GM23338 (cell line): ENCODE data around the gene ANAPC4. TPM values are rescaled to one million over a fixed set of nuclear protein-coding genes. Genes with fewer than 3 reads are reported as not detected.

Experiments used
- ATAC-seq: fragments of 200-7000 bp; cut with Tn5 transposase; 3 replicates; pipeline ENCODE4 v1.9.1; 2020
- DNase-seq: peaks from one replicate; pipeline ENCODE4 v3.0.0-alpha.2; 2015; ENCODE audit warnings: low spot score
- H2AFZ ChIP-seq: fragments of 200-600 bp; sonication (generic); 2 replicates; pipeline ENCODE4 v1.8.0; 2016; ENCODE audit warnings: antibody characterized with exemption, mild to moderate bottlenecking, moderate library complexity
- H3F3A ChIP-seq: fragments of 200-600 bp; sonication (generic); replicated peaks from 2 replicates; pipeline ENCODE4 v1.8.0; 2017; ENCODE audit warnings: antibody characterized with exemption, mixed run types, low read depth
- H3K27ac ChIP-seq: fragments of 200-600 bp; sonication (generic); 2 replicates; pipeline ENCODE4 v1.6.1; 2016; ENCODE audit warnings: low read depth
- H3K27me3 ChIP-seq: fragments of 200-600 bp; sonication (generic); 2 replicates; pipeline ENCODE4 v1.8.0; 2016; ENCODE audit warnings: mild to moderate bottlenecking, mixed run types, moderate library complexity; ENCODE audit not compliant: insufficient read depth
- H3K36me3 ChIP-seq: fragments of 200-600 bp; sonication (generic); 2 replicates; pipeline ENCODE4 v1.8.0; 2016; ENCODE audit warnings: mild to moderate bottlenecking; ENCODE audit not compliant: insufficient read depth
- H3K4me1 ChIP-seq: fragments of 200-600 bp; sonication (generic); 2 replicates; pipeline ENCODE4 v1.8.0; 2016; ENCODE audit warnings: mild to moderate bottlenecking, moderate library complexity; ENCODE audit not compliant: insufficient read depth
- H3K4me2 ChIP-seq: fragments of 200-600 bp; sonication (generic); 2 replicates; pipeline ENCODE4 v1.7.1; 2017; ENCODE audit warnings: mixed run types
- H3K4me3 ChIP-seq: fragments of 200-600 bp; sonication (generic); 2 replicates; pipeline ENCODE4 v1.6.1; 2016; ENCODE audit warnings: mixed run types
- H3K79me2 ChIP-seq: fragments of 200-600 bp; sonication (generic); replicated peaks from 2 replicates; pipeline ENCODE4 v1.8.0; 2017; ENCODE audit warnings: mild to moderate bottlenecking; ENCODE audit not compliant: insufficient read depth
- H3K9me2 ChIP-seq: fragments of 200-600 bp; sonication (generic); 2 replicates; pipeline ENCODE4 v1.8.0; 2017; ENCODE audit not compliant: insufficient read depth
- H4K20me1 ChIP-seq: fragments of 200-600 bp; sonication (generic); replicated peaks from 2 replicates; pipeline ENCODE4 v1.8.0; 2017; ENCODE audit warnings: mild to moderate bottlenecking; ENCODE audit not compliant: insufficient read depth
- H3K27ac Mint-ChIP-seq: 2 replicates; pipeline ENCODE4 v1.8.0; 2020; ENCODE audit warnings: inconsistent platforms, mild to moderate bottlenecking, moderate library complexity, mixed read lengths
- H3K27me3 Mint-ChIP-seq: 3 replicates; pipeline ENCODE4 v1.8.0; 2022; ENCODE audit warnings: low read depth, mild to moderate bottlenecking, moderate library complexity, mixed read lengths, inconsistent platforms; ENCODE audit not compliant: insufficient read depth, poor library complexity
- H3K36me3 Mint-ChIP-seq: 3 replicates; pipeline ENCODE4 v1.8.0; 2021; ENCODE audit warnings: low read depth, mild to moderate bottlenecking, inconsistent platforms, moderate library complexity, mixed read lengths
- H3K4me1 Mint-ChIP-seq: 3 replicates; pipeline ENCODE4 v1.8.0; 2020; ENCODE audit warnings: mild to moderate bottlenecking, inconsistent platforms, mixed read lengths
- H3K4me3 Mint-ChIP-seq: 3 replicates; pipeline ENCODE4 v1.8.0; 2021; ENCODE audit warnings: moderate library complexity, mild to moderate bottlenecking, inconsistent platforms, mixed read lengths
- H3K9me3 Mint-ChIP-seq: 3 replicates; pipeline ENCODE4 v1.8.0; 2020; ENCODE audit warnings: moderate library complexity, mild to moderate bottlenecking, inconsistent platforms, mixed read lengths
- CREB1 ChIP-seq: fragments of 250-450 bp; sonication (Bioruptor Pico); IDR thresholded peaks from 2 replicates; pipeline ENCODE4 v1.5.0; 2020; ENCODE audit warnings: low read depth, mild to moderate bottlenecking, moderate library complexity
- EZH2 ChIP-seq: fragments of 200-600 bp; sonication (generic); IDR thresholded peaks from one replicate; pipeline ENCODE4 v1.8.0; 2017; ENCODE audit warnings: antibody characterized with exemption, mild to moderate bottlenecking, low read depth; ENCODE audit not compliant: unreplicated experiment
- JUNB ChIP-seq: IDR thresholded peaks from one replicate; pipeline ENCODE4 v1.6.1; 2016; ENCODE audit warnings: antibody characterized with exemption; ENCODE audit not compliant: unreplicated experiment
- NANOG ChIP-seq: IDR thresholded peaks from 2 replicates; pipeline ENCODE4 v1.6.1; 2016; ENCODE audit warnings: antibody characterized with exemption, borderline replicate concordance
- POLR2AphosphoS5 ChIP-seq: IDR thresholded peaks from 2 replicates; pipeline ENCODE4 v1.6.1; 2016; ENCODE audit warnings: antibody characterized with exemption, low read depth
- REST ChIP-seq: IDR thresholded peaks from one replicate; pipeline ENCODE4 v1.6.1; 2018; ENCODE audit warnings: antibody characterized with exemption; ENCODE audit not compliant: unreplicated experiment
- STAT1 ChIP-seq: IDR thresholded peaks from one replicate; pipeline ENCODE4 v1.6.1; 2016; ENCODE audit warnings: antibody characterized with exemption; ENCODE audit not compliant: unreplicated experiment
- ZNF114 ChIP-seq: fragments of 250-450 bp; sonication (Bioruptor Pico); IDR thresholded peaks from 2 replicates; pipeline ENCODE4 v1.5.0; 2020; ENCODE audit warnings: mild to moderate bottlenecking, moderate library complexity
- ZNF331 ChIP-seq: fragments of 250-450 bp; sonication (Bioruptor Pico); IDR thresholded peaks from 2 replicates; pipeline ENCODE4 v1.5.0; 2020; ENCODE audit warnings: low read depth, mild to moderate bottlenecking, moderate library complexity
- ZNF462 ChIP-seq: fragments of 250-450 bp; sonication (Bioruptor Pico); IDR thresholded peaks from 2 replicates; pipeline ENCODE4 v1.5.0; 2020; ENCODE audit warnings: mild to moderate bottlenecking, moderate library complexity
- polyA plus RNA-seq: library from polyadenylated mRNA; unstranded; fragments of >200 nt; fragmentation: Nextera tagmentation; extraction: Ambion mirVana; gene quantifications from 2 replicates; pipeline ENCODE4 v1.2.1, GENCODE V29; 2016
- total RNA-seq: library from RNA; depleted of rRNA; stranded (reverse); fragments of >200 nt; shearing (Covaris generic); gene quantifications from 2 replicates; pipeline ENCODE4 v1.2.3, GENCODE V29; 2014
- TF ChIP-seq, protein P1 (sequence below): IDR thresholded peaks from 2 replicates; pipeline ENCODE4 v1.6.1; 2016; ENCODE audit warnings: antibody characterized with exemption
- TF ChIP-seq, protein P2 (sequence below), 2 experiments: fragments of 200-600 bp in 1 of 2; sonication (generic) in 1 of 2; conservative IDR thresholded peaks; 2 replicates each; pipeline versions ENCODE4 v1.5.1 to v1.6.1; 2016 to 2017; ENCODE audit warnings: antibody characterized with exemption in 2 of 2, low read depth in 2 of 2, mild to moderate bottlenecking in 2 of 2, moderate library complexity in 1 of 2

ANAPC4 gene
- total and polyA plus RNA-seq, 2 experiments from 2014 or later, result 34.3 to 46.2 TPM

DNA sequence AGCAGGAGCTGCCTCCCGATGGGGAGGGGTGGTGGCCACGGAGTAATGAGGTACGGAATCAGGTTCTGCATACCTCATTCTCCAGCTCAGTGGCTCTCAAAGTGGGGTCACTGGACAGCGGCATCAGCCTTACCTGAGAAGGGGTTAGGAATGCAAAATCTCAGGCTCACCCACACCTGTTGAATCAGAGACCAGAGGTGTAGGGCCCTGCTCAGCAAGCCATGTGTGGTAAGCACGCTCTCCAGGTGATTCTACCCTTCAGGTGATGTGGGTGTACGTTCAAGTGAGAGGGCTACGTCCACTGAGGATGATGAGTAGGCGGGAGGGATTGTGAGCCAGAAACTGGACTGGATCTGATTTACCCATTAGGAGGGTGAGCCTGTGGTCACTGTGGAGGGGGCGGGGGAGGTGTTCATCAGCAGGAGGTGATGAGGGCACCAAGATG is 65.8 kb downstream of the ANAPC4 start:
- no peak overlapping the region for H3K27ac ChIP-seq
- H3K4me1 ChIP-seq, result no peaks in the 10 kb centered on the region
- H3K36me3 Mint-ChIP-seq, result no peaks in the 10 kb centered on the region
- no peaks in the 10 kb centered on the region for H3K9me2 ChIP-seq
- ATAC-seq, result peak; percentile 15; the same call in 1 of the 3 replicates
- no peak overlapping the region for H3K4me3 ChIP-seq
- no peaks in the 10 kb centered on the region for H3K36me3 ChIP-seq
- peaks cover 8% of the 10 kb centered on the region for H3K27me3 Mint-ChIP-seq
- H3K4me1 Mint-ChIP-seq, result peaks cover 20% of the 10 kb centered on the region
- H3K79me2 ChIP-seq, result no peaks in the 10 kb centered on the region
- no peak overlapping the region for H3K27ac Mint-ChIP-seq
- H3F3A ChIP-seq, result no peaks in the 10 kb centered on the region
- TF ChIP-seq CREB1 (CRISPR knock-in tag), result no peak
- TF ChIP-seq ZNF462 (CRISPR knock-in tag), result no peak
- no peak for TF ChIP-seq EZH2
- TF ChIP-seq, protein P1, sequence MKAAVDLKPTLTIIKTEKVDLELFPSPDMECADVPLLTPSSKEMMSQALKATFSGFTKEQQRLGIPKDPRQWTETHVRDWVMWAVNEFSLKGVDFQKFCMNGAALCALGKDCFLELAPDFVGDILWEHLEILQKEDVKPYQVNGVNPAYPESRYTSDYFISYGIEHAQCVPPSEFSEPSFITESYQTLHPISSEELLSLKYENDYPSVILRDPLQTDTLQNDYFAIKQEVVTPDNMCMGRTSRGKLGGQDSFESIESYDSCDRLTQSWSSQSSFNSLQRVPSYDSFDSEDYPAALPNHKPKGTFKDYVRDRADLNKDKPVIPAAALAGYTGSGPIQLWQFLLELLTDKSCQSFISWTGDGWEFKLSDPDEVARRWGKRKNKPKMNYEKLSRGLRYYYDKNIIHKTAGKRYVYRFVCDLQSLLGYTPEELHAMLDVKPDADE, result no peak
- TF ChIP-seq STAT1, result no peak
- TF ChIP-seq POLR2AphosphoS5, result no peak
- TF ChIP-seq ZNF331 (CRISPR knock-in tag), result no peak
- TF ChIP-seq REST, result no peak
- TF ChIP-seq NANOG, result no peak
- no peak for TF ChIP-seq ZNF114 (CRISPR knock-in tag)
- TF ChIP-seq, protein P2, sequence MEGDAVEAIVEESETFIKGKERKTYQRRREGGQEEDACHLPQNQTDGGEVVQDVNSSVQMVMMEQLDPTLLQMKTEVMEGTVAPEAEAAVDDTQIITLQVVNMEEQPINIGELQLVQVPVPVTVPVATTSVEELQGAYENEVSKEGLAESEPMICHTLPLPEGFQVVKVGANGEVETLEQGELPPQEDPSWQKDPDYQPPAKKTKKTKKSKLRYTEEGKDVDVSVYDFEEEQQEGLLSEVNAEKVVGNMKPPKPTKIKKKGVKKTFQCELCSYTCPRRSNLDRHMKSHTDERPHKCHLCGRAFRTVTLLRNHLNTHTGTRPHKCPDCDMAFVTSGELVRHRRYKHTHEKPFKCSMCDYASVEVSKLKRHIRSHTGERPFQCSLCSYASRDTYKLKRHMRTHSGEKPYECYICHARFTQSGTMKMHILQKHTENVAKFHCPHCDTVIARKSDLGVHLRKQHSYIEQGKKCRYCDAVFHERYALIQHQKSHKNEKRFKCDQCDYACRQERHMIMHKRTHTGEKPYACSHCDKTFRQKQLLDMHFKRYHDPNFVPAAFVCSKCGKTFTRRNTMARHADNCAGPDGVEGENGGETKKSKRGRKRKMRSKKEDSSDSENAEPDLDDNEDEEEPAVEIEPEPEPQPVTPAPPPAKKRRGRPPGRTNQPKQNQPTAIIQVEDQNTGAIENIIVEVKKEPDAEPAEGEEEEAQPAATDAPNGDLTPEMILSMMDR (conservative IDR thresholded peaks at IDR 0.05; ENCODE audit: low read depth in 2 of 2), result no peak
- no peak for TF ChIP-seq JUNB
- no peak overlapping the region for H2AFZ ChIP-seq
- H3K4me3 Mint-ChIP-seq, result no peak overlapping the region
- no peak for DNase-seq
- no peaks in the 10 kb centered on the region for H4K20me1 ChIP-seq
- H3K27me3 ChIP-seq, result no peaks in the 10 kb centered on the region
- H3K4me2 ChIP-seq, result no peak overlapping the region
- peaks cover 2% of the 10 kb centered on the region; the same call in 1 of the 3 replicates for H3K9me3 Mint-ChIP-seq
